SH-SY5Y (cell line): ENCODE data around the gene AKR1B1.

ENCODE experiments used
- GATA2 ChIP-seq: IDR thresholded peaks from 2 replicates; pipeline ENCODE4 v1.6.1; 2011; ENCODE audit warnings: mild to moderate bottlenecking, low read depth, low read length
- GATA3 ChIP-seq: IDR thresholded peaks from 2 replicates; pipeline ENCODE4 v1.6.1; 2011; ENCODE audit warnings: low read depth, mild to moderate bottlenecking, low read length, moderate library complexity

DNA sequence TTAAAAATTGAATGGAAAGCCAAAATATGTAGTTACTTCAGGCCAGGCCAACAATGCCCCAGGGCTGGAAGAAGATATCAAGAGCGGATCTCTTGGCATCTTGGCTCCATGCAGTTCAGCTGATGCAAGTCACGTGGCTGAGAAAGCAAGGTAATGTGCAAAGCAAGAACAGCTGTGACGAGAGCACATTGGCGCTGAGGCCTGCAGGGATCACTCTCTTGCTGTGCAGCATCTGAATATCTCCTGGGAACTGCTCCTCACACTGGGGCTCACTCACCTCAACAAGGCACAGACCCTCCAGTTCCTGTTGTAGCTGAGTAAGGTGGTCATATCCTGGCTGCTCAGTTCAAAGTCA is 14.0 kb downstream of the AKR1B1 start:
- TF ChIP-seq GATA3 (no peak), GATA2 (no peak)
